GM23338 (cell line): ENCODE measurements around the gene LRRC8E. TPM values are rescaled to one million over a fixed set of nuclear protein-coding genes. Genes with fewer than 3 reads are reported as not detected.

Source experiments
- ATAC-seq: fragments of 200-7000 bp; cut with Tn5 transposase; 3 replicates; pipeline ENCODE4 v1.9.1; 2020
- DNase-seq: peaks from one replicate; pipeline ENCODE4 v3.0.0-alpha.2; 2015; ENCODE audit warnings: low spot score
- H2AFZ ChIP-seq: fragments of 200-600 bp; sonication (generic); 2 replicates; pipeline ENCODE4 v1.8.0; 2016; ENCODE audit warnings: antibody characterized with exemption, mild to moderate bottlenecking, moderate library complexity
- H3F3A ChIP-seq: fragments of 200-600 bp; sonication (generic); replicated peaks from 2 replicates; pipeline ENCODE4 v1.8.0; 2017; ENCODE audit warnings: antibody characterized with exemption, mixed run types, low read depth
- H3K27ac ChIP-seq: fragments of 200-600 bp; sonication (generic); 2 replicates; pipeline ENCODE4 v1.6.1; 2016; ENCODE audit warnings: low read depth
- H3K27me3 ChIP-seq: fragments of 200-600 bp; sonication (generic); 2 replicates; pipeline ENCODE4 v1.8.0; 2016; ENCODE audit warnings: mild to moderate bottlenecking, mixed run types, moderate library complexity; ENCODE audit not compliant: insufficient read depth
- H3K36me3 ChIP-seq: fragments of 200-600 bp; sonication (generic); 2 replicates; pipeline ENCODE4 v1.8.0; 2016; ENCODE audit warnings: mild to moderate bottlenecking; ENCODE audit not compliant: insufficient read depth
- H3K4me1 ChIP-seq: fragments of 200-600 bp; sonication (generic); 2 replicates; pipeline ENCODE4 v1.8.0; 2016; ENCODE audit warnings: mild to moderate bottlenecking, moderate library complexity; ENCODE audit not compliant: insufficient read depth
- H3K4me2 ChIP-seq: fragments of 200-600 bp; sonication (generic); 2 replicates; pipeline ENCODE4 v1.7.1; 2017; ENCODE audit warnings: mixed run types
- H3K4me3 ChIP-seq: fragments of 200-600 bp; sonication (generic); 2 replicates; pipeline ENCODE4 v1.6.1; 2016; ENCODE audit warnings: mixed run types
- H3K79me2 ChIP-seq: fragments of 200-600 bp; sonication (generic); replicated peaks from 2 replicates; pipeline ENCODE4 v1.8.0; 2017; ENCODE audit warnings: mild to moderate bottlenecking; ENCODE audit not compliant: insufficient read depth
- H3K9me2 ChIP-seq: fragments of 200-600 bp; sonication (generic); 2 replicates; pipeline ENCODE4 v1.8.0; 2017; ENCODE audit not compliant: insufficient read depth
- H4K20me1 ChIP-seq: fragments of 200-600 bp; sonication (generic); replicated peaks from 2 replicates; pipeline ENCODE4 v1.8.0; 2017; ENCODE audit warnings: mild to moderate bottlenecking; ENCODE audit not compliant: insufficient read depth
- H3K27ac Mint-ChIP-seq: 2 replicates; pipeline ENCODE4 v1.8.0; 2020; ENCODE audit warnings: inconsistent platforms, mild to moderate bottlenecking, moderate library complexity, mixed read lengths
- H3K27me3 Mint-ChIP-seq: 3 replicates; pipeline ENCODE4 v1.8.0; 2022; ENCODE audit warnings: low read depth, mild to moderate bottlenecking, moderate library complexity, mixed read lengths, inconsistent platforms; ENCODE audit not compliant: insufficient read depth, poor library complexity
- H3K36me3 Mint-ChIP-seq: 3 replicates; pipeline ENCODE4 v1.8.0; 2021; ENCODE audit warnings: low read depth, mild to moderate bottlenecking, inconsistent platforms, moderate library complexity, mixed read lengths
- H3K4me1 Mint-ChIP-seq: 3 replicates; pipeline ENCODE4 v1.8.0; 2020; ENCODE audit warnings: mild to moderate bottlenecking, inconsistent platforms, mixed read lengths
- H3K4me3 Mint-ChIP-seq: 3 replicates; pipeline ENCODE4 v1.8.0; 2021; ENCODE audit warnings: moderate library complexity, mild to moderate bottlenecking, inconsistent platforms, mixed read lengths
- H3K9me3 Mint-ChIP-seq: 3 replicates; pipeline ENCODE4 v1.8.0; 2020; ENCODE audit warnings: moderate library complexity, mild to moderate bottlenecking, inconsistent platforms, mixed read lengths
- CREB1 ChIP-seq: fragments of 250-450 bp; sonication (Bioruptor Pico); IDR thresholded peaks from 2 replicates; pipeline ENCODE4 v1.5.0; 2020; ENCODE audit warnings: low read depth, mild to moderate bottlenecking, moderate library complexity
- POLR2AphosphoS5 ChIP-seq: IDR thresholded peaks from 2 replicates; pipeline ENCODE4 v1.6.1; 2016; ENCODE audit warnings: antibody characterized with exemption, low read depth
- polyA plus RNA-seq: library from polyadenylated mRNA; unstranded; fragments of >200 nt; fragmentation: Nextera tagmentation; extraction: Ambion mirVana; gene quantifications from 2 replicates; pipeline ENCODE4 v1.2.1, GENCODE V29; 2016
- total RNA-seq: library from RNA; depleted of rRNA; stranded (reverse); fragments of >200 nt; shearing (Covaris generic); gene quantifications from 2 replicates; pipeline ENCODE4 v1.2.3, GENCODE V29; 2014
- TF ChIP-seq, protein P1 (sequence below): fragments of 250-450 bp; sonication (Bioruptor Pico); IDR thresholded peaks from 2 replicates; pipeline ENCODE4 v1.5.0; 2020; ENCODE audit warnings: mild to moderate bottlenecking, moderate library complexity
- TF ChIP-seq, protein P2 (sequence below): IDR thresholded peaks from 2 replicates; pipeline ENCODE4 v1.6.1; 2016; ENCODE audit warnings: antibody characterized with exemption

Gene LRRC8E
- total and polyA plus RNA-seq, 2 experiments from 2014 or later = 0.29 to 4.8 TPM

DNA sequence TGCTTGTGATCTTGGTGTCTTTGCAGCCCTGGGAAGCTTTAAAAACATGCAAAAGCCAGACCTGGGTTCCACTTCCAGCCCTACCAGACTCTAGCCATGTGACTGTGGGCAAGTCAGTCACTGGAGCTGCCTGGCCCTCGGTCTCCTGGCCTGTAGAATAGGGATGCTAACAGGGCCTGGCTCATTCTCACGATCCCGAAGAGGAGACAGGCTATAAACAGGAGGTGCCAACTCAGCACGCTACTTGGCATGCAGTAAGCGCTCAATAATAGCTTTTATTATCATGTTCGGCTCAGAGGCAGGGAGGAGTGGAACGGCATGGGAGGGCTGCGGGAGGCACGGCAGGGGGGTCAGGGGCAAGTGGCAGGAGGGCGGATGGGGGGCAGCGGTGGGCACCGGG, 35.9 kb downstream of the LRRC8E start (continued):
- TF ChIP-seq, protein P1, sequence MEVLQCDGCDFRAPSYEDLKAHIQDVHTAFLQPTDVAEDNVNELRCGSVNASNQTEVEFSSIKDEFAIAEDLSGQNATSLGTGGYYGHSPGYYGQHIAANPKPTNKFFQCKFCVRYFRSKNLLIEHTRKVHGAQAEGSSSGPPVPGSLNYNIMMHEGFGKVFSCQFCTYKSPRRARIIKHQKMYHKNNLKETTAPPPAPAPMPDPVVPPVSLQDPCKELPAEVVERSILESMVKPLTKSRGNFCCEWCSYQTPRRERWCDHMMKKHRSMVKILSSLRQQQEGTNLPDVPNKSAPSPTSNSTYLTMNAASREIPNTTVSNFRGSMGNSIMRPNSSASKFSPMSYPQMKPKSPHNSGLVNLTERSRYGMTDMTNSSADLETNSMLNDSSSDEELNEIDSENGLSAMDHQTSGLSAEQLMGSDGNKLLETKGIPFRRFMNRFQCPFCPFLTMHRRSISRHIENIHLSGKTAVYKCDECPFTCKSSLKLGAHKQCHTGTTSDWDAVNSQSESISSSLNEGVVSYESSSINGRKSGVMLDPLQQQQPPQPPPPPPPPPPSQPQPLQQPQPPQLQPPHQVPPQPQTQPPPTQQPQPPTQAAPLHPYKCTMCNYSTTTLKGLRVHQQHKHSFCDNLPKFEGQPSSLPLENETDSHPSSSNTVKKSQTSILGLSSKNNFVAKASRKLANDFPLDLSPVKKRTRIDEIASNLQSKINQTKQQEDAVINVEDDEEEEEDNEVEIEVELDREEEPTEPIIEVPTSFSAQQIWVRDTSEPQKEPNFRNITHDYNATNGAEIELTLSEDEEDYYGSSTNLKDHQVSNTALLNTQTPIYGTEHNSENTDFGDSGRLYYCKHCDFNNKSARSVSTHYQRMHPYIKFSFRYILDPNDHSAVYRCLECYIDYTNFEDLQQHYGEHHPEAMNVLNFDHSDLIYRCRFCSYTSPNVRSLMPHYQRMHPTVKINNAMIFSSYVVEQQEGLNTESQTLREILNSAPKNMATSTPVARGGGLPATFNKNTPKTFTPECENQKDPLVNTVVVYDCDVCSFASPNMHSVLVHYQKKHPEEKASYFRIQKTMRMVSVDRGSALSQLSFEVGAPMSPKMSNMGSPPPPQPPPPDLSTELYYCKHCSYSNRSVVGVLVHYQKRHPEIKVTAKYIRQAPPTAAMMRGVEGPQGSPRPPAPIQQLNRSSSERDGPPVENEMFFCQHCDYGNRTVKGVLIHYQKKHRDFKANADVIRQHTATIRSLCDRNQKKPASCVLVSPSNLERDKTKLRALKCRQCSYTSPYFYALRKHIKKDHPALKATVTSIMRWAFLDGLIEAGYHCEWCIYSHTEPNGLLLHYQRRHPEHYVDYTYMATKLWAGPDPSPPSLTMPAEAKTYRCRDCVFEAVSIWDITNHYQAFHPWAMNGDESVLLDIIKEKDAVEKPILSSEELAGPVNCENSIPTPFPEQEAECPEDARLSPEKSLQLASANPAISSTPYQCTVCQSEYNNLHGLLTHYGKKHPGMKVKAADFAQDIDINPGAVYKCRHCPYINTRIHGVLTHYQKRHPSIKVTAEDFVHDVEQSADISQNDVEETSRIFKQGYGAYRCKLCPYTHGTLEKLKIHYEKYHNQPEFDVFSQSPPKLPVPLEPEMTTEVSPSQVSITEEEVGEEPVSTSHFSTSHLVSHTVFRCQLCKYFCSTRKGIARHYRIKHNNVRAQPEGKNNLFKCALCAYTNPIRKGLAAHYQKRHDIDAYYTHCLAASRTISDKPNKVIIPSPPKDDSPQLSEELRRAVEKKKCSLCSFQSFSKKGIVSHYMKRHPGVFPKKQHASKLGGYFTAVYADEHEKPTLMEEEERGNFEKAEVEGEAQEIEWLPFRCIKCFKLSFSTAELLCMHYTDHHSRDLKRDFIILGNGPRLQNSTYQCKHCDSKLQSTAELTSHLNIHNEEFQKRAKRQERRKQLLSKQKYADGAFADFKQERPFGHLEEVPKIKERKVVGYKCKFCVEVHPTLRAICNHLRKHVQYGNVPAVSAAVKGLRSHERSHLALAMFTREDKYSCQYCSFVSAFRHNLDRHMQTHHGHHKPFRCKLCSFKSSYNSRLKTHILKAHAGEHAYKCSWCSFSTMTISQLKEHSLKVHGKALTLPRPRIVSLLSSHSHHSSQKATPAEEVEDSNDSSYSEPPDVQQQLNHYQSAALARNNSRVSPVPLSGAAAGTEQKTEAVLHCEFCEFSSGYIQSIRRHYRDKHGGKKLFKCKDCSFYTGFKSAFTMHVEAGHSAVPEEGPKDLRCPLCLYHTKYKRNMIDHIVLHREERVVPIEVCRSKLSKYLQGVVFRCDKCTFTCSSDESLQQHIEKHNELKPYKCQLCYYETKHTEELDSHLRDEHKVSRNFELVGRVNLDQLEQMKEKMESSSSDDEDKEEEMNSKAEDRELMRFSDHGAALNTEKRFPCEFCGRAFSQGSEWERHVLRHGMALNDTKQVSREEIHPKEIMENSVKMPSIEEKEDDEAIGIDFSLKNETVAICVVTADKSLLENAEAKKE = no peak
- no peak for TF ChIP-seq CREB1 (CRISPR knock-in tag)

DNA sequence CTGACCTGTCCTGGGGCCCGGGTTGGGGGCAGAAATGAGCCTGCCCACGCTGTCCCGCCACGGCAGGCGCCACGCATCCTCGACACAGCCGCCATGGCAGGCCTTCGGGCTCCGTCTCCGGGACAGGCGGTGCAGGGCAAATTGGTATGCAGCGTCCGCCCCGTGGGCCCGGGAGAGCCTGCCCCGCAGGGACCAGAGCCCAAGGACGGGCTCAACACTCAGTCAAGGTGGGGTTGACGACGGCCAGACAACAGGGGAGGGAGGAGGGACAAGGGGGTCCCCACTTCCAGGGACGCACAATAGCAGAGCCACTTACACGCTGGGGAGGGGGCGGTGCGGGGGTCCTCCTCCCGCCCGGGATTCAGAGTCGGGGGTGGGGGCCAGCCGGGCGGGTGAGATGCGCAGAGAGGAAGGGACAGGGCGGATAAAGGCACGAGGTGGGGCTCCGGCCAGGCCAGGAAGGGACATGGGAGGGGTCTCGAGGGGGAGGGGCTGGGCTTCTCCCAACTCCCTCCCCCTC, 36.4 kb downstream of the LRRC8E start:
- Histone ChIP-seq H3K27ac (no peak overlapping the region), H3F3A (peaks cover 29% of the 10 kb centered on the region), H3K9me2 (no peaks in the 10 kb centered on the region), H3K4me2 (peak overlapping the region; percentile 76), H4K20me1 (peaks cover 9% of the 10 kb centered on the region; the same call in 1 of the 2 replicates), H3K27me3 (no peaks in the 10 kb centered on the region), H2AFZ (no peak overlapping the region), H3K36me3 (no peaks in the 10 kb centered on the region), H3K79me2 (no peaks in the 10 kb centered on the region), H3K4me3 (peak overlapping the region; percentile 61), H3K4me1 (peaks cover 4% of the 10 kb centered on the region; the same call in 1 of the 2 replicates)
- Mint-ChIP-seq H3K4me1 (peaks cover 11% of the 10 kb centered on the region), H3K27me3 (peaks cover 25% of the 10 kb centered on the region), H3K4me3 (peak overlapping the region; percentile 51; the same call in 2 of the 3 replicates), H3K36me3 (peaks cover 24% of the 10 kb centered on the region), H3K27ac (no peak overlapping the region), H3K9me3 (no peaks in the 10 kb centered on the region)
- TF ChIP-seq, protein P2, sequence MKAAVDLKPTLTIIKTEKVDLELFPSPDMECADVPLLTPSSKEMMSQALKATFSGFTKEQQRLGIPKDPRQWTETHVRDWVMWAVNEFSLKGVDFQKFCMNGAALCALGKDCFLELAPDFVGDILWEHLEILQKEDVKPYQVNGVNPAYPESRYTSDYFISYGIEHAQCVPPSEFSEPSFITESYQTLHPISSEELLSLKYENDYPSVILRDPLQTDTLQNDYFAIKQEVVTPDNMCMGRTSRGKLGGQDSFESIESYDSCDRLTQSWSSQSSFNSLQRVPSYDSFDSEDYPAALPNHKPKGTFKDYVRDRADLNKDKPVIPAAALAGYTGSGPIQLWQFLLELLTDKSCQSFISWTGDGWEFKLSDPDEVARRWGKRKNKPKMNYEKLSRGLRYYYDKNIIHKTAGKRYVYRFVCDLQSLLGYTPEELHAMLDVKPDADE = no peak
- 0 out of 2 replicates have a peak, but pooled peaks have one; percentile 5 for TF ChIP-seq POLR2AphosphoS5
- DNase-seq (peak; percentile 58), ATAC-seq (peak; percentile 12)
